ENCODE data around the gene PTPRE.

Gene PTPRE

GRCh38 chr10:128049226-128050120 is 142.6 kb downstream of the PTPRE start:
- DNase-seq, result no peak

DNA sequence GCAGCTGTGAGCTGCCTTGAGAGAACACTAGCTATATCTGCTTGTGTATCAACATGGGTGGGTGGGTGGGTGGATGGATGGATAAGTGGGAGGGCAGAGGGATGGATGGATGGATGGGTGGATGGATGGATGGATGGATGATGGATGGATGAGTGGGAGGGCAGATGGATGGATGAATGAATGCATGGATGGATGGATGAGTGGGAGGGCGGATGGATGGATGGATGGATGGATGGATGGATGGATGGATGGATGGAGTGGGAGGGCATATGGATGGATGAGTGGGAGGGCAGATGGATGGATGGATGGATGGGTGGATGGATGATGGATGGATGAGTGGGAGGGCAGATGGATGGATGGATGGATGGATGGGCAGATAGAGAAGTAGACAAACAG is 143.2 kb downstream of the PTPRE start:
- no peak for DNase-seq

GRCh38 chr10:128050936-128051335 is 144.0 kb downstream of the PTPRE start:
- no peak for DNase-seq

DNA sequence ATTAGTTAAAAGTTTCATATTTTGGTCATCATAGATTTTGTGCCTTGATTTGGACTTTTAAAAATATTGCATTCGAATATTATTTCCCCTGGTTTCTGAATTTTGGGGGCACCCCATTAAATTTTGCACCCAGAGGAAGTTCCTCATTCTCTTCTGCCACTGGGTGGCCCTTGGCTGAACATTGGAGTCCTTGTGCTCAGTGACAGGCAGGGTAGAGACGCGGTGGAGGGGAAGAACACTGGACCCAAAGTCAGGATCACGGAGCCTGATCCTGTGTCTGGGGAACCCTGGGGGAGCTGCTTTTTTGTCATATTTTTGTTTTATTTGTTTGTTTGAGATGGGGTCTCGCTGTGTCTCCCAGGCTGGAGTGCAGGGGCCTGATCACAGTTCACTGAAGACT is 144.6 kb downstream of the PTPRE start:
- no peak for DNase-seq

DNA sequence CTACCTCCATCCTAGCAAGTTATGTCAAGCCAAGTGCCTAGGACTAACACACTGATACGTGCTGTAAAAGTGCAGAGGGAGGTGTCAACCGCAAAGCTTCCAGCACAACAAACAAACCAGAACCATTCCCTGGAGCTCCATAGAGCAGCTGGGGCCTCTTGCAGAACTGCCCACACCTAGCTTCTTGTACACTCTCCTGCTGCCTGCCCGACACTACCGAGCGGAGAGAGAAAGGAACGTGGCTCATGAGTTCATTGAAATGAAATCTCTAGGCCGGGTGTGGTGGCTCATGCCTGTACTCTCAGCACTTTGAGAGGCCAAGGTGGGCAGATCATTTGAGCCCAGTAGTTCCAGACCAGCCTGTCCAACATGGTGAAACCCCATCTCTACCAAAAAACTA is 145.8 kb downstream of the PTPRE start:
- no peak for DNase-seq

DNA sequence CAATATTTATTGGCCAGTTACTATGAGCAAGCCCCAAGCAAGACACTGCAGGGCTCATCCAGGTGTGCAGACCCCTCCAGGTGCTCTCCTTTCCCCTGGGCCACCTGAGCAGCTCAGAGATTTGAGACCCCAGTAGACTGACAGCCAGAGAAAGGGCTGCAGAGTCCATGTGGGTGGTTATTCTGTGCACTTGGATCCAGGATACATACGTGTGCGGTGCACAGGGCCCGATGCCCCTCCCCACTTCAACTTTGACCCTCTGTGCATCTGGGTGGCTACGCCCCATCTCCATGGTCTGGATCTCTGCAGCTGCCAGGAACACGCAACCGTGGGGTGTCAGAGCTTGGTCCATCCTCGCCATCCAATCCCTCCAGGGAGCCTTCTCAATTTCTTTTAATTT is 146.5 kb downstream of the PTPRE start:
- no peak for DNase-seq

GRCh38 chr10:128054163-128054970 is 147.5 kb downstream of the PTPRE start:
- no peak for DNase-seq

- no peak for DNase-seq
Observed at GRCh38 chr10:128055061-128055868, 148.4 kb downstream of the PTPRE start.

DNA sequence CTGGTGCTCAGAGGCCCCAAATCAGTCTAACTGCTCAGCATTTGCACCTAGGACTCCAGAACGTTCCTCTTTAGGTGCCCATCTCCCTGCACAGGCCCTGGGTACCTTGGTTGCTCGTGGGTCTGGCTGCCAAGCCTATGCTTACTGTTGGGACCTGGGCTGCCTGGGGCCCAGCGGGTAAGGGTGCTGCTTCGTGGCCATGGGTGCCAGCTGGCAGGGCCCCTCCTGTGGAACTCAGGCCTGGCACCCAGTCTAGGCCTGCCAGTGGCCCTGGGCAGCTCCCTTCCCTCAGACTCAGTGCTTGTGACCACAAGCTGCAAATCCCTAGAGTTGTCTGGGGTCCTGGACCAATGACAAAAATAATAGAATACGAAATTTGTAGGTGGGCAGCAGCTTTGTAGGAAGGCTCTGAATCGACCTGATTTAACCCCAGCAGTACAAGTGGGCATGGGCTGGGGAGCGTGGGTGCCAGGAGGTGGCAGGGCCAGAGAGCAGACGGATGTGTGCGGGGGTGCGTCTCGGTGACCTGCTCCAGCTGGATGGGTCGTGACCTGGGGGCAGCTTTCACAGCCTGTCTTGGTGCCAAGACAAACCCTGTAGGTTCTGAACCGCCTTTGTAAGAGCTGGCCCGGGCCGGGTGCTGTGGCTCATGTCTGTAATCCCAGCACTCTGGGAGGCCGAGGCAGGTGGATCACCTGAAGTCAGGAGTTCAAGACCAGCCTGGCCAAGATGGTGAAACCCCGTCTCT is 149.6 kb downstream of the PTPRE start:
- DNase-seq, result no peak

DNA sequence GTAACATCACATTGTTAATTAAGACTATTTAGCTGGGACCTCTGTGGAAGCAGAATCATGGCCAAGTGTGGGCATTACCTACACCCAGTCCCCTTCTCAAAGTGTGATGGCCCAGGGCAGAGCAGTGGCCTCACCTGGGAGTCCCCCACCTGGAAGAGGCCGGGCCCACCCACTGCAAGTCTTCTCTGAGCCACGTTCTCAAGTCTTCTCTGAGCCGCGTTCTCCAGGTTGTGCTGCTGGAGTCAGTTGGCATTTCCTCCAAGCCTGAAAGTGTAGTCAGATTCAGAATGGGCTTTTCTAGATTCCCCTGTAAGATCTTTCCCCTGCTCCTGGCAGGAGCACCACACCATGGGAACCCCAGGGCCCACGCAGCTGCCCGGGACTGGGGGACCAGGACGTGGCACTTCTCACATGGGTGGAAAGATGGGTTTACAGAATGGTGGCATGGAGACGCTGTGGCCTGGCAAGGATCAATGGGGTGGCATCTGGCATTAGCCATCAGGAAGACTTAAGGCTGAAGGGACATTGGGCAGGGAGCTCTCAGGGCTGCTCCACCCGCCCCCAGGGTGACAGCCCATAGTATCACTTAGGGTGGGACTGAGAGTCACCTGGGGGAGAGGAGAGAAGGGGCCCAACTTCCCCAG is 151.3 kb downstream of the PTPRE start:
- DNase-seq, result no peak

- DNase-seq, result no peak
Observed at GRCh38 chr10:128058750-128059134, 151.8 kb downstream of the PTPRE start.

- no peak for DNase-seq
Observed at GRCh38 chr10:128059266-128059981, 152.5 kb downstream of the PTPRE start.

DNA sequence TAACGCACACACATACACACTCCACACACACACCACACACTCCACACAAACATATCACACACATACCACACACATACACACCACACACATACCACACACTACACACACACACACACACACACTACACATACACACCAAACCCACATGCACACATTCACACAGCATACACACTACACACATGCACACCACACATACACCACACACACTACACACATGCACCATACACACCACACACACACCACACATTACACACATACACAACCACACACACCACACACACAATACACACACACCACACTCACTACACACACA is 153.0 kb downstream of the PTPRE start:
- no peak for DNase-seq

DNA sequence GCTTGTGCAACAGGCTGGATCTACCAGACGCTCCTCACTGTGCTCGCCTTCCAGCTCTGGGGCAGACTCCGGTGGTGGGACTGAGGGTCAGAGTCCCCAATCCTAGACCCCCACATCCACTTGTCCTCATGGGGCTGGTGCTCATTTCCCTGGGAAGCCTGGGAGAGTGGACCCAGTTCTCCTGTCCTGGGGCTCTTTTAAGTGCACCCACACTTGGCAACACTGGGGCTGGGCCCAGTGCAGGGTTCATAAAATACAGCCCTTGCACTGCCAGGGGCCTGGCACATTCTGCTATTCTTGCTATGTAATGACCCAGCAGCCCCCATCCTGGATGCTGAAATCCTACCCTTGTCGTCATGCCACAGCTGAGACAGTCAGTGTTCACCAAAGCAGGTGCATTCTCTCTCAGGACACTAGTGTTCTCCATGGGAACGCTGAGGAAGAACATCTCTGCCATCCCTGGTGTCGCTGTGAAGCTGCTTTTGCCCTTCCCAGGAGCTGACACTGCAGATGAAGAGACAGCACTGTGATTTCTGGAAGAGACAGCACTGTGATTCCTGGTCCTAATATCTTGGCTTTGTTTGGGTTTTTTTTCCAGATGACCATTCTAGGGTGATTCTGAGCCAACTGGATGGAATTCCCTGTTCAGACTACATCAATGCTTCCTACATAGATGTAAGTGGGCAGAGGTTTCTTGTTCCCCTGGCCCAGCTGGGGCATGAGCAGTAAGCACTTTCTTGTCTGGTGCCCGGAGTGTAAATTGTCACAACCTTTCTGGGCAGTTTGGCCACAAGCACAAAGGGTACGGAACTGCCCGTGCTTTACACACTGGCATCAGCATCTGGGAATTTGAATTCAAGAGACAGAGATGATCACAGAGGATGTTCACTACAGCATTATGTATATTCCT is 153.7 kb downstream of the PTPRE start:
- no peak for DNase-seq

- DNase-seq, result no peak
Observed at GRCh38 chr10:128061306-128062300, 154.7 kb downstream of the PTPRE start.

- DNase-seq, result no peak
Observed at GRCh38 chr10:128062331-128062880, 155.5 kb downstream of the PTPRE start.

DNA sequence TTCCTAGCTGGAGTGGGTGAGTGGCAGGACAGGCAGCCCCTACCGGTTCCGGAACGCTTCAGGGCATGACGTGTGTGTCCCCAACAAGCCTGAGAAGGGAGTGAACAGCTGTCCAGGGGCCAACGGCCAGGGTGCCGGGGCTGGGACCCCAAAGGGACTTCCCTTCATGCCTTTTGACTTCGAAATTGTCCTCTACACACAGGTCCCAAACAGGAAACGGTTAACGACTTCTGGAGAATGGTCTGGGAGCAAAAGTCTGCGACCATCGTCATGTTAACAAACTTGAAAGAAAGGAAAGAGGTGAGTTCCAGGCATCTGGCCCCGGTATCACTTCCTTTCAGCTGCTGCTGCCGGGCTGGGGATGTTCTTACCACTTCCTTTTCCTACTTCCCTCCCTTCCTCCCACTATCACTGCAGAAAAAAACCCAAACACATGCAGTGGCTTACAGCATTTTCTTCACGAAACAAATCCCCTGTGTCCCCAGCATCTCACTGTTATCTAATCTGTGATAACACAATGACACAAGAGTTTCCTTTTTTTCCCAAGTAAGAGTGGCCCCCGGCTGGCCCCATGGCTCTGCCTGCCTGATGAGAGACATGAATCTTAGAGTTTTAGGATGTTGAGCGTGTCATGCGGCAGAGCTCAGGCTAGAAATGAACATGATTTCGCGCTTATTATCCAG is 156.1 kb downstream of the PTPRE start:
- DNase-seq, result no peak

DNA sequence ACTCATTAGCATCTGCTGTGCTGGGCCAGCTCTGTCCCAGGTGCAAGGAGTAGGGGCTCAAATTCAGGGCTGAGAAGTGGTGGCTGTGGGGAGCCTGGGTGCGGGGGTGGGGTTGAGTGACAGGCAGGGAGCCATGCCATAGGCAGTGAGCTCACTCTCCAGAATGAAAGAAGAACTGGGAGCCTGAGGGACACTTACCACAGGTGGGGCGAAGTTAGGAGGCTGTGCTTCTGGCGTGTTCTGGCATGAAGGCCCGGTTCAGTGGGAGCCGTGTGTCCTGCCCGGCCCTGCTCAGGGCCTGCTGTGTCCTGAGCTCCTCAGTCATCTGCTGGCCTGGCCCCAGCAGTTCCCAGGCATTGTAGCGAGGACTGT is 156.8 kb downstream of the PTPRE start:
- DNase-seq, result no peak
